Stimulated activated naive CD8-positive, alpha-beta T cell treated with anti-CD3 and anti-CD28 coated beads, Interleukin-15, amount 100 ng/mL, for 72 hours (primary cell): ENCODE measurements around the gene ANKRD22.
A peak's percentile ranks its signal among the peaks of the same experiment; 100 is the strongest.
"Not testable (repeated sequence)": the region's sequence is repeated elsewhere in the genome, so short reads cannot be mapped to it uniquely, and the experiment has no call there.

Source experiments
- ATAC-seq: fragments of 150-1000 bp; cut with Tn5 transposase; 2 replicates; pipeline ENCODE4 v1.10.0; 2021; ENCODE audit warnings: mild to moderate bottlenecking, moderate library complexity
- DNase-seq, 2 donors: peaks; one replicate each; pipeline ENCODE4 v3.0.0; 2021 to 2022
- H3K27ac Mint-ChIP-seq, 2 donors: one replicate each; pipeline ENCODE4 v1.8.0; 2022; ENCODE audit warnings: mild to moderate bottlenecking in 2 of 2, mixed read lengths in 2 of 2, moderate library complexity in 2 of 2
- H3K27me3 Mint-ChIP-seq: one replicate; pipeline ENCODE4 v1.8.0; 2022; ENCODE audit warnings: mixed read lengths
- H3K4me1 Mint-ChIP-seq: one replicate; pipeline ENCODE4 v1.8.0; 2022; ENCODE audit warnings: mild to moderate bottlenecking, mixed read lengths
- H3K4me3 Mint-ChIP-seq, 2 donors: one replicate each; pipeline ENCODE4 v1.8.0; 2022; ENCODE audit warnings: mild to moderate bottlenecking in 2 of 2, mixed read lengths in 2 of 2, moderate library complexity in 1 of 2
- H3K9me3 Mint-ChIP-seq, 2 donors: one replicate each; pipeline ENCODE4 v1.8.0; 2022; ENCODE audit warnings: mixed read lengths in 2 of 2

ANKRD22 gene

DNA sequence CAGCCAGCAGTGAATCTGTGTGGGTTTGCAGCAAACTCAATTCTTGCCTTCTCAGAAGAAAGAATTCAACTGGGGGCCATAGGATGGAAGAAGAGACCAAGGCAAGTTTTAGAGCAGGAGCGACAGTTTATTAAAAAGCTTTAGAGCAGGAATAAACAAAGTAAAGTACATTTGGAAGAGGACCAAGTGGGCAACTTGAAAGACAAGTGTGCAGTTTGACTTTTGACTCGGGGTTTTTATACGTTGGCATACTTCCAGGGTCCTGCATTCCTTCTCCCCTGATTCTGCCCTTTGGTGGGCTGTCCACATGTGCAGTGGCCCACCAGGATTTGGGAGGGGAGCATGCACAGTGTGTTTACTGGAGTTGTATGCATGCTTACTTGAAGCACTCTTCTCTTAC, 3.0 kb upstream of the ANKRD22 start:
- no peak overlapping the region for H3K27ac Mint-ChIP-seq
- ATAC-seq (no peak), DNase-seq (no peak)
- H3K9me3 Mint-ChIP-seq: no peaks in the 10 kb centered on the region
- H3K4me1 Mint-ChIP-seq: peaks cover 10% of the 10 kb centered on the region
- no peak overlapping the region for H3K4me3 Mint-ChIP-seq
- H3K27me3 Mint-ChIP-seq: peaks cover 10% of the 10 kb centered on the region

DNA sequence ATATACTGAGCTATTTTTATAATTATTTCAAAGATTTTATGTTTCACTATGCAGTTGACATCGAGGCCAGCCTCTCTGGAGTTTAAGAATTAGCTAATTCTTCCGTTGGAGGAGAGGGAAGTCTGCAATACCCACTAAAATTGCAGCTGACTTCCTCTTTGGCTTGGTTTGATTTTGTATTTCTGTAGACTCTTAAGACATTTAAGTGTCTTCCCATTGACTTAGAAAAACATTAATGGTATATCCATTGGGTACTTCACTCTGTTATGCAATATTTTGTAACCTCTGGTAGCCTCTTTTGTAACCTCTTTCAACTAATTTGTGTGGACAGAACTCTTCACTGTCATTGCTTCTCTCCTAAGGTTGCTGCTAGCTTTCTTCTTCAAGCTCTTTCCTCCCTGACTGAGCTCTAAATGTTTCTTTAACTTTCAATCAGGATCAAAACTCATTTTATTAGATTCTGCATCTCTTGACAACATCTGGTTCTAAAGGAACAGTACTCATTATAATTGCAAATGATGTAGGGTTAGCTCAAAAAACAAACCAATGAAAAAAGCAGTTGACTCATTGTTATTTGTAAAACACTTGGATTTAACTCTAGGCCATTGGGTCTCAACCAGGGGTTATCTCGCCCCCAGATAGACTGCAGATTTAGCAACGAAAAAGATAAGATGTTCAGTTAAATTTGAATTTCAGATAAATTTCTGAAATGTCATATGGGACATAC, 1.7 kb upstream of the ANKRD22 start:
- DNase-seq: no peak
- Mint-ChIP-seq H3K4me1 (peaks cover 16% of the 10 kb centered on the region), H3K9me3 (no peaks in the 10 kb centered on the region), H3K27me3 (peaks cover 10% of the 10 kb centered on the region), H3K27ac (no peak overlapping the region), H3K4me3 (no peak overlapping the region)
- ATAC-seq: no peak

DNA sequence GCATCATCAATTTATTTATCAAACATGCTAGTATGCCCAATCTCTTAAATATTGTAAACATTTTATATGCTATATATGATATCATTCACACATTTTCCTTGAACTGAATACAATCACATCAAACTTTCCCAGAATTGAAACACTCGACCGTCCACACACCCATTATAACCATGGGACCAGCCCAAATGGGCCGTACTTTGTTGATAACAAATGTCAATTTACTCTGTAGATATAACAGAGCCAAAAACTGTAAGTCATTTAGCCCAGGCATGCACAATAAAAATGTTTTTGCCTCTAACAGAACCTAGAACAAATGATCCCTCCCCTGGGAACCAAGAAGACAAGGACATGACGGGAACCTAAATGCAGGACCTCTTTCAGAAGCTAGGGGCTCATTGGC, 683 bp upstream of the ANKRD22 start:
- ATAC-seq (no peak), DNase-seq (no peak)
- Mint-ChIP-seq H3K4me3 (no peak overlapping the region), H3K4me1 (peaks cover 26% of the 10 kb centered on the region), H3K27ac (no peak overlapping the region), H3K9me3 (no peaks in the 10 kb centered on the region), H3K27me3 (peaks cover 10% of the 10 kb centered on the region)

DNA sequence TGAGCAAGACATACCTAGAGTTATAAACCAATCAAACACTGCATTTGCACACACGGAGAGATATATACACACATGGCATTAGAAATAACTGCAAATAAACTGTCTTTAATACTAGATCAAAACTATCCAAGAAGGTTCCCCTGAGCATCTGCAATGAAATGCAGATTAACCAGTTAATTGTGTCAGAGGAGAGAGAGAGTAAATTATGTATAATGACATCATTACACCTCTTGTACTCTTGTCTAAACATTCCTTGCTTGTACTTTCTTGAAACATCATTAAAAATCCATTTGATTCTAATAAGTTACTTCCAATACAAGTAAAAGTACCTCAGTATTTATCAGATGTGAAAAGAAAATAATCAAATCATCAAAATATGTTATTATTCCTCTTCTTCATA, 932 bp downstream of the ANKRD22 start:
- peak overlapping the region in 1 of 2 donors; percentile 8 for H3K27ac Mint-ChIP-seq
- ATAC-seq: no peak
- DNase-seq: no peak
- peaks cover 4% of the 10 kb centered on the region for H3K27me3 Mint-ChIP-seq
- H3K4me3 Mint-ChIP-seq: no peak overlapping the region
- peaks cover 27% of the 10 kb centered on the region for H3K4me1 Mint-ChIP-seq
- no peaks in the 10 kb centered on the region for H3K9me3 Mint-ChIP-seq

DNA sequence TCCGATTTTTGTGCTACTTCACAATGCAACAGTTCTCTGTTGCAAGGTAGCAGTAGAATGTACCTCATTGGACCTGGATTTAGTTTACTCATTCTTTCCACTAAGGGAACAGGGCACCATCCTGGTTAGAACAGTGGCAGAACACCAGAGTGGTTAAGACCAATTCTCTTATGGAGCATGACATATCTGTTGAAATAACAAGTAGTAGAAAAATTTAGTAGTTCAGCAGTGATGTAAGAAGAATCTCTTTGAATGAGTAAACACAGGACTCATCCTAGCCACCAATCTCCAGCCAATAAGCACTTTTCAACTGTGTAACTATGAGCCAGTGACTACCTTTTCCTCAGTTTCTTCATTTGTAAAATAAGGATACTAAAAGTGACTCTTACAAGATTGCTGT, 2.4 kb downstream of the ANKRD22 start:
- no peak for DNase-seq
- Mint-ChIP-seq H3K4me3 (peak overlapping the region; percentile 32 to 60), H3K9me3 (no peaks in the 10 kb centered on the region), H3K4me1 (peaks cover 27% of the 10 kb centered on the region), H3K27me3 (peaks cover 14% of the 10 kb centered on the region), H3K27ac (peak overlapping the region in 1 of 2 donors; percentile 81)
- peak; percentile 91 for ATAC-seq

DNA sequence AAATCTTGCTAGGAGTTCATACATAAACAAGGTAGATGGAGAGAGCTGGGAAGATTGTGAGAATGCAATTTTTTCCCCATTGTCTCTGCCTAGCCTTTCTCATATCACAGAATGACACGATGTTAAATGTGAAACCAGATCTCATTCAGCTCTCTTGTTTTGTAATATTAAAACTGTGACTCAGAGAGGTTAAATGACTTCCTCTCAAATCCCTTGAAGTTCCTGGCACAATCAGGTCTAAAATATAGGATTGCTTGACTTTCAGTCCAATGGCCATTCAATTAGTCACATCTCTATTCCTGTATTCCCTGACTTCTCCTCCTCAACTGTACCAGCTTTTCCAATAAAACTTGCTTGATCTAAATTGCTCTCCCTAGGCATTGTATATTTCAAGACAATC, 3.1 kb downstream of the ANKRD22 start:
- H3K9me3 Mint-ChIP-seq: no peaks in the 10 kb centered on the region
- ATAC-seq (peak; percentile 83), DNase-seq (no peak)
- peak overlapping the region in 1 of 2 donors; percentile 59 for H3K27ac Mint-ChIP-seq
- peak overlapping the region; percentile 60 for H3K4me3 Mint-ChIP-seq
- peaks cover 27% of the 10 kb centered on the region for H3K4me1 Mint-ChIP-seq
- H3K27me3 Mint-ChIP-seq: peaks cover 14% of the 10 kb centered on the region

DNA sequence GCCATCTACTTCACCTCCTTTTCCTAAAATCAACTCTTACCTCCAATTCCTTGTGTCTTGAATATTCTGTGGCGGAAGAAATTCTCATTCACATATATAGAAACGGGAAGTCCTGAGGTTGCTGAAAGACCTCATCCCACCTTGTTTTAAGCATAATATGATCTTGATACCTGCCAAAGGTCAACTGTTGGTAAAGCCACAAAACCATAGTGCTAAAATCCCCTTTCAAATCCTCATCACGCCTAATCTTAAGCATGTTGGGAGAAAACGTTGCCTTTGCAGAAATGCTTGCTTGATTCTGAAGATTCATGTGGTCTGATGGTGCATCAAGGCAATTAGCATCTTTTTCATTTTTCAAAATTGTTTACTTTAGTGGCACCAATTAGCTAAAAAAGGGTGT, 8.5 kb downstream of the ANKRD22 start:
- DNase-seq (no peak), ATAC-seq (no peak)
- H3K4me1 Mint-ChIP-seq: peaks cover 30% of the 10 kb centered on the region
- H3K4me3 Mint-ChIP-seq: no peak overlapping the region
- H3K27ac Mint-ChIP-seq: no peak overlapping the region
- peaks cover 14% of the 10 kb centered on the region for H3K27me3 Mint-ChIP-seq
- no peaks in the 10 kb centered on the region for H3K9me3 Mint-ChIP-seq

DNA sequence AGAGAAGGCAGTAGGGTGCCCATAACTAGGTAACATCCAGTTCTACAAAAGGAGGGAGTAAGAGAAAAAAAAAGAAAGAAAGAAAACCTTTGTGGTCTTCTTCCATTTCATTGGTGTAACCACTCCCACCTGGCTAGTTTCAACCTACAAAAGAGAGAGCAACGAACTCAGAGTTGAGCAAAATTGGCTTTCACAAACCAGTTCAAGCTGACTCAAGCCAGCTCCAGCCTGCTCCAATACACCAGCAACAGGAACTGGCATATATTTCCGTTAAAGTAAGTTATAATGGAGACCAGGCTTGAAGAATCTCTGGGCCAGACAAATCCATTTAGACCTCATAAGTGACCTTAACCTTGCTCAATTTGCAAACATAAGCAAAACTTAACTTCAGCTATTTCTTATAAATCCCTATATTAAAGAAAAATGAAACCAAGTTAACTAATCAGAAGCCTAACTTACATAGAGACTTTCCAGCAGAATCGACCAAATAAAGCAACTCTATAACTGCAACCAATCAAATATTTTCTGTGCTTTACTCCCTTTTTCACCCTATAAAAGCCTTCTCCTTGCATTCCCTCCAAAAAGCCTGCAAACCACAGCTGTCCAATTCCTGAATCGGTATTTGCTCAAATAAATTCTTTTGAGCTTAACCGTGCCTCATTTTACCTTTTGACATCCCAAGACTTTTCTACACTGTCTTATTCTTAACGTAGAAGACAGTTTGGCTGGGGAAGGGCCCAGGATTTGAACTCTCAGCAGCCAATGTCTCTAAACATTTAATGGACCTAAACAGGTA, 10.1 kb downstream of the ANKRD22 start:
- no peaks in the 10 kb centered on the region for H3K9me3 Mint-ChIP-seq
- H3K4me3 Mint-ChIP-seq: no peak overlapping the region
- peak; percentile 64 for ATAC-seq
- peaks cover 14% of the 10 kb centered on the region for H3K27me3 Mint-ChIP-seq
- H3K27ac Mint-ChIP-seq: no peak overlapping the region
- peak in 1 of 2 donors; percentile 20 for DNase-seq
- peaks cover 21% of the 10 kb centered on the region for H3K4me1 Mint-ChIP-seq

DNA sequence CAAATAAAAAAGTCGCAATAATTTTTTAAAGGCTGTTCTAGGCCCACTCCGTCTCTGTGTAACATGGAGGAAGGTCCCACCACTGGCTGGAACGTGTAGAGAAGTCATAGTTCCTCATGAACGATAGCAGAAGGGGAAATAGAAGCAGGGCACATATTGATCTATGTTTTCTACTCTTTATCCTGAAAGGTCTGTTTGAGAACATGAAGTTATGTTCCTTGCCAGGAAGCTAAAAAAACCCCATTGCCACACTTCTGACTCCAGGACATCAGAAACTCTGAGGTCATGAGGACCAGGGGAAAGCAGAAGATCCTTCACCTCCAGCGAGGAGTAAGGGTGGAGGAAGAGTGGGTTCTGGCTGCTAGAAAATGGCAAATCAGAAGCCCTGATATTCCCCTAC, 10.8 kb downstream of the ANKRD22 start:
- H3K9me3 Mint-ChIP-seq: no peaks in the 10 kb centered on the region
- no peak for DNase-seq
- peak overlapping the region in 1 of 2 donors; percentile 20 for H3K4me3 Mint-ChIP-seq
- ATAC-seq: no peak
- peaks cover 21% of the 10 kb centered on the region for H3K4me1 Mint-ChIP-seq
- H3K27ac Mint-ChIP-seq: no peak overlapping the region
- peaks cover 11% of the 10 kb centered on the region for H3K27me3 Mint-ChIP-seq

DNA sequence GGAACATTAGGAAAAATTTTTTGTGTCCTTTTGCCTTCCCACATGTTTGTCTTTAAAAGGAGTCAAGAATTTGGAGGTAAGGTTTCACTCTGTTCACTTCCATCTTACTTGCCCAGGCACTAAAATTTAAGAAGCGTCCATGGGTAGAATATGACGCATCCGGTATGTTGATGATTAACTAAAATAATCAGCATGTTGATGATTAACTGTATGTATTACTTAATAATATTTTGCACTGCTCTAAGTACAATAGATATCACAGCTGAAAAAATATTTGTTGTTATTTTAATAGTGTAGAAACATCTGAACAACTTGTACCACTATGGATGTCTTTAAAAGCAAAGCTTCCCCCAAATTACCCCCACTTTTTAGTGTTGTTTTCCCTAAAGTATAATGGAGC, 11.5 kb downstream of the ANKRD22 start:
- H3K27me3 Mint-ChIP-seq: peaks cover 4% of the 10 kb centered on the region
- H3K9me3 Mint-ChIP-seq: no peaks in the 10 kb centered on the region
- peaks cover 21% of the 10 kb centered on the region for H3K4me1 Mint-ChIP-seq
- no peak overlapping the region for H3K27ac Mint-ChIP-seq
- no peak overlapping the region for H3K4me3 Mint-ChIP-seq
- DNase-seq (no peak), ATAC-seq (no peak)

DNA sequence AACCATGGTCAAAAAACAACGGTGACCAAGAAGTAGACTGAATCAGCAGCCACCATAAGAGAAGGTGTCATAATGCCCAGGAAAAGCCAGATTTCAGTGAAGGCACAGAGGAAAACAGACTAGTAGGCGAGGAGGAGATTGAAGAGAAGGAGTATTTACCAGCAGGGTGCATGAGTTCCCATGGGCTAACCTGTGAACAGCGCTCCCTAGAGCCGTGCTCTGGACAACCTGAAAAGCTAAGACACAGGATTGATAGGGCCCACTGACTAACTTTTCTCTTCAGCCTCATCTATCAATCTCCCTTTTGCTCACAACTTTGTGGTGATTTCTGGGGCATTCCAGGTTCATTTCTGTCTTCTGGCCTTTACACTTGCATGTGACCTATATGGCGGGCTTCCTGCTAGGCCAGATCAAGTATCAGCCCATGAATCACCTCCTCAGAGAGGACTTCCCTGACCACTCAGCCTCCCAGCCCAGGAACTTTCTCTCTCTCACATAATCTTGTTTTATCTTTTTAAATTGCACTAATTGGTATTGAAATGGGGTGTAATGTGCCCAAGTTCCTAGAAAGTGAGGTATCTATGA, 12.8 kb downstream of the ANKRD22 start:
- Mint-ChIP-seq H3K9me3 (no peaks in the 10 kb centered on the region), H3K27ac (no peak overlapping the region), H3K27me3 (no peaks in the 10 kb centered on the region), H3K4me3 (no peak overlapping the region), H3K4me1 (peaks cover 23% of the 10 kb centered on the region)
- DNase-seq (no peak), ATAC-seq (no peak)

DNA sequence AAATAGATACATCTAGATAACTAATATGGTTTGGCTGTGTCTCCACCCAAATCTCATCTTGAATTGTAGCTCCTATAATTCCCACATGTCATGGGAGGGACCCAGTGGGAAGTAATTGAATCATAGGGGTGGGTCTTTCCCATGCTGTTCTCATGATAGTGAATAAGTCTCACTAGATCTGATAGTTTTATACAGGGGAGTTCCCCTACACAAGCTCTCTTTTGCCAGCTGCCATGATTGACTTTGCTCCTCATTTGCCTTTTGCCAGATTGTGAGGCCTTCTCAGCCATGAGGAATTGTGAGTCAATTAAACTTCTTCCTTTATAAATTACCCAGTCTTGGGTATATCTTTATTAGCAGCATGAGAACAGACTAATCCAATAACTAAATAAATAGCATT, 14.0 kb downstream of the ANKRD22 start:
- peaks cover 29% of the 10 kb centered on the region for H3K4me1 Mint-ChIP-seq
- H3K4me3 Mint-ChIP-seq, H3K27me3 Mint-ChIP-seq, ATAC-seq, H3K9me3 Mint-ChIP-seq, H3K27ac Mint-ChIP-seq, DNase-seq: not testable (repeated sequence)

DNA sequence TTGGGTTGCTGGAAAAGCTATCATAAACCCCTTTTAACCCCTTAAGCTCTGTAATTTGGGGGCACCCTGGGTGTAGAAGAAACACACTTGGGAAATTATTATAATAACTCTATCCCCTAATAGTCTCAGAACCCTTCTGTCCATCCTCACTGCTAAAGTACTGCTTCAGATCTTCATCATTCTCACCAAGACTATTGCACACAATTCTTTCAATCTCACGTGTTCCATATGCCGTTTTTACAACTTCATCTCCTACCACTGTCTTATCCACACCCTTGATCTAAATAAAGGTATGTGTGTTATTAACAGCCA, 15.8 kb downstream of the ANKRD22 start:
- Mint-ChIP-seq H3K4me1 (peaks cover 31% of the 10 kb centered on the region), H3K27ac (no peak overlapping the region), H3K9me3 (no peaks in the 10 kb centered on the region), H3K4me3 (no peak overlapping the region), H3K27me3 (no peaks in the 10 kb centered on the region)
- ATAC-seq (peak; percentile 2), DNase-seq (no peak)

DNA sequence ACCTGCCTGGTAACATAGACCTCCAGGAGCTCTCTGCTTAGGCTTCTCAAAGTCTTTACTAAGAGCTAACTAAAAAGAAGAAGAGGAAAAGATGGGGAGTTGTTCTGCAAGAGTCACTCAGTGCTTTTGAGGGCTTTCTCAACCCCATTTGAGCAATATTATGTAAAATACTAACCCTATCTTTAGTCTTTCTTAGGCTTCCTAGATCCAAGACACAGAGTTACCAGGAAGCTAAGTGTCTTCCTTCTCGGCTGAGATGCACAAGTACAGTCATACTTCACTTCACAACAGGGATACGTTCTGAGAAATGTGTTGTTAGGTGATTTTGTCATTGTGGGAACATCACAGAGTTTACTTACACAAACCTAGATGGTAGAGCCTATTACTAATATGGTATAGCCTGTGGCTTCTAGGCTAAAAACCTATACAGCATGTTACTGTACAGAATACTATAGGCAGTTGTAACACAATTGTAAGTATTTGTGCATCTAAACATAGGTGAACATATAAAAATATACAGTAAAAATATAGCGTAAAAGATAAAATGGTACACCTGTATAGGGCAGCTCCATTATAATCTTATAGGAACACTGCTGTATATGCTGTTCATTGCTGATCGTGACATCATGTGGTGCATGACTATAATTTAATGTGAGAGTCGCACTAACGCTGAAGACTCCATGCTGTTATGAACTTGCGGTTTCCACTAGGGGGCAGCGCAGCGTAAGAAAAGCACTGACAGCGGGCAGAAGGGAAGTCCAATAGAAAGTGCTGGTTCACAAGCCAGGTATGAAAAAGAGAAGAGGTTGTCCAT, 16.3 kb downstream of the ANKRD22 start:
- Mint-ChIP-seq H3K9me3 (no peaks in the 10 kb centered on the region), H3K4me3 (no peak overlapping the region), H3K4me1 (peaks cover 34% of the 10 kb centered on the region), H3K27ac (no peak overlapping the region), H3K27me3 (no peaks in the 10 kb centered on the region)
- ATAC-seq (peak; percentile 89), DNase-seq (peak; percentile 80 to 86)

DNA sequence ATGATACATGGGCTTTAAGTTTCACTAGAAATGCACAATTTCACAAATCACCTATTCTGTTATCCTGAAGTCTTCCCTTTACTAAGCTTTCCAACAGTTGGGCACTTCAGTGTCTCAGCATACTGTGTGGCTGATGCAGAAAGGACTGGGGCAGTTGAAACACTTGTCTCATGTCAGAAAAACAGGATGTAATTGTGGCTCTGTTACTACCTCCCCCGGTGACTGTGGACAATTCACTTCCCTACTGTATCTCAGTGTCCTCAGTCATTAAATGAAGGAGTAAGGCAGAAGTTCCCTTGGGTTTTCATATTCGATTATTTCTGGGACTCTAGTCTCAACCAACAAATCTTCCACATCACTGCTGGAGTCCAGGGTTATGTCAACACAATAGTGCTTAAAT, 17.9 kb downstream of the ANKRD22 start:
- Mint-ChIP-seq H3K27ac (peak overlapping the region in 1 of 2 donors; percentile 22), H3K9me3 (no peaks in the 10 kb centered on the region)

More for the DNA sequence above, 17.9 kb downstream of the ANKRD22 start:
- DNase-seq (no peak), ATAC-seq (no peak)
- no peaks in the 10 kb centered on the region for H3K27me3 Mint-ChIP-seq
- H3K4me3 Mint-ChIP-seq: no peak overlapping the region
- H3K4me1 Mint-ChIP-seq: peaks cover 42% of the 10 kb centered on the region
